ENCODE data around the gene CLTC.

The CLTC gene

GRCh38 chr17:59688496-59688895 lies 68.8 kb downstream of the CLTC start:
- no peak for DNase-seq (ENCODE audit: low spot score)
- no peak for TF ChIP-seq CTCF (IDR thresholded peaks at IDR 0.05; ENCODE audit: borderline replicate concordance, control extremely low read depth, extremely low read depth, insufficient read depth, missing control alignments)
- in situ Hi-C loops (cut with MboI; ENCODE audit: low sequenced_read_pairs, unreplicated experiment), result no loop called here

DNA sequence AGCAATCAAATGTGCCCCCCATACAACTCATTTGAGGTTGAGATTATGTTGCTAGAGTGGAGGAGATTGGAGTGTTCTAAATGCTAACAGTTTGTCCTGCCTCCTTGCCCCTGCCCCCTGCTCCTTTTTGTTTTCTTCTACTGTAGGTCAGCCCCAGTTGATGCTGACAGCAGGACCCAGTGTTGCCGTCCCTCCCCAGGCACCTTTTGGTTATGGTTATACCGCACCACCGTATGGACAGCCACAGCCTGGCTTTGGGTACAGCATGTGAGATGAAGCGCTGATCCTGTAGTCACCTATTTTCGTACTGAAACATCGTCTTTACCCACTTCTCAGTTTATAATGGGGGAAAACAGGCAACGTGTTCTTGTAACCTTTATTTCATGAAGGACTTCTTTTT lies 73.9 kb downstream of the CLTC start:
- in situ Hi-C loops (cut with MboI; ENCODE audit: low sequenced_read_pairs, unreplicated experiment), result no loop called here
- no peak for TF ChIP-seq CTCF (IDR thresholded peaks at IDR 0.05; ENCODE audit: borderline replicate concordance, control extremely low read depth, extremely low read depth, insufficient read depth, missing control alignments)
- DNase-seq (ENCODE audit: low spot score), result no peak

DNA sequence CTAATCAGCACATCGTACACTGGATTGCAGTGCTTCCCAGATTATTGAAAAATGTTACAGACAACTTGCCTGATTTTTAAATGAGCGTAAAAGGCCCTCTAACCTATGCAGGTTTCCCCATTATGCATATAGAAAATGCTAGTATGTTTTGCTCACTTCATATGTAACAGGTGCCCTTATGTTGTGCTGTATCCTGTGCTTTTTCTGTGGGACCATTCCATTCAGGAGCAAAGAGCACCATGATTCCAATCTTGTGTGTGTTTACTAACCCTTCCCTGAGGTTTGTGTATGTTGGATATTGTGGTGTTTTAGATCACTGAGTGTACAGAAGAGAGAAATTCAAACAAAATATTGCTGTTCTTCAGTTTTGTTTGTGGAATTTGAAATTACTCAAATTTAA lies 74.6 kb downstream of the CLTC start:
- no peak for DNase-seq (ENCODE audit: low spot score)
- in situ Hi-C loops (cut with MboI; ENCODE audit: low sequenced_read_pairs, unreplicated experiment), result no loop called here
- no peak for TF ChIP-seq CTCF (IDR thresholded peaks at IDR 0.05; ENCODE audit: borderline replicate concordance, control extremely low read depth, extremely low read depth, insufficient read depth, missing control alignments)

- in situ Hi-C loops (cut with MboI; ENCODE audit: low sequenced_read_pairs, unreplicated experiment), result no loop called here
- no peak for TF ChIP-seq CTCF (IDR thresholded peaks at IDR 0.05; ENCODE audit: borderline replicate concordance, control extremely low read depth, extremely low read depth, insufficient read depth, missing control alignments)
- DNase-seq (ENCODE audit: low spot score), result no peak
Measured at GRCh38 chr17:59695945-59696681, 76.4 kb downstream of the CLTC start.

DNA sequence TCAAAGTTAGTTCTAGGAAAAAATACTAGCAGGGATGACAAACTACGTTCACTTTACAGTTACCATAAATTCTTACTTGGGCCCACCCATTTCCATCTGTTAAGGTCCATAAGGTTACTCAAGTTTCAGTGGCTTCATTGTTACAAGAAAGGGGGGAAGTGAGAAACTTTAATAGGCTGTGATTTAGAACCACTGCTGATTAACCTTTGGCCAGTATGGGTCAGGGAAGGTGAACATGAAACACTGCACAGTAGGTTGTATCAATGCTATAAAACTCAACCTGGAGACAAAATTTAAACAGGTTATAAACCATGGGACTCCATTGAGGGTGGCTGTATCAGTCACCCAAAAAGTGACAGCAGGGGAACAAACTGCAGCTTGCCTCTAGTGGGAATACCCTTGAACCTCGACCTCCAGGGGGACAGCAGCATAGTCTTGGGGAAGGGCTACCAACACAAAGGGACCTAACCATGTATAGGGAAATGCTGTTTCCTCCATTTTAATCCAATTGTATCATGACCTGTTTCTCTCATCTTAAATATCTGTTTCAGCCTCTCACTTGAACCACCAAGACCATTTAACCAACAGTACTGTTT lies 77.1 kb downstream of the CLTC start:
- in situ Hi-C loops (cut with MboI; ENCODE audit: low sequenced_read_pairs, unreplicated experiment), result no loop called here
- TF ChIP-seq CTCF (IDR thresholded peaks at IDR 0.05; ENCODE audit: borderline replicate concordance, control extremely low read depth, extremely low read depth, insufficient read depth, missing control alignments), result no peak
- no peak for DNase-seq (ENCODE audit: low spot score)

DNA sequence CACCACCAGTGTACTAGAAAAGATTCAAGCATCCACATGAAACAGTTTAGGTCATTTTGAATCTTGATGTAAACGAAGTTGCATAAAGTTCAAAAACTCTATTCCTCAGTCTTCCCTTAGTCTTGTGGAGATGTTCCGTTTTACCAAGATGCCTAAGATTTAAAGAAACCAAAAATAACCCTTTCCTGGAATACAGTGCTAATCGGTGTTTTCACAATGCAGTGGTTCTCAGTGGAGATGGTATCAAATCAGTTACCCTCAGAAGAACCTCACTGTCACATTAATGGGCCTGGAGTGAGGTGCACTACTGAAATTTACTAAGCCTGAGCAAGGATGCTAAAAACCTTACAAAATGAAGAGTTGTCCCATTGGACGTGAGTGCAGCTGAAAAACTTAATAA lies 78.4 kb downstream of the CLTC start:
- no peak for TF ChIP-seq CTCF (IDR thresholded peaks at IDR 0.05; ENCODE audit: borderline replicate concordance, control extremely low read depth, extremely low read depth, insufficient read depth, missing control alignments)
- in situ Hi-C loops (cut with MboI; ENCODE audit: low sequenced_read_pairs, unreplicated experiment), result no loop called here
- no peak for DNase-seq (ENCODE audit: low spot score)
